DMS 273 (cell line): ENCODE results near the gene GPR137B.
"Not testable (repeated sequence)": the region's sequence is repeated elsewhere in the genome, so short reads cannot be mapped to it uniquely, and the experiment has no call there.

ENCODE experiments used
- DNase-seq: peaks from one replicate; lab custom pipeline; 2025; ENCODE audit not compliant: unreplicated experiment; lab: John Stamatoyannopoulos, UW

GPR137B gene

DNA sequence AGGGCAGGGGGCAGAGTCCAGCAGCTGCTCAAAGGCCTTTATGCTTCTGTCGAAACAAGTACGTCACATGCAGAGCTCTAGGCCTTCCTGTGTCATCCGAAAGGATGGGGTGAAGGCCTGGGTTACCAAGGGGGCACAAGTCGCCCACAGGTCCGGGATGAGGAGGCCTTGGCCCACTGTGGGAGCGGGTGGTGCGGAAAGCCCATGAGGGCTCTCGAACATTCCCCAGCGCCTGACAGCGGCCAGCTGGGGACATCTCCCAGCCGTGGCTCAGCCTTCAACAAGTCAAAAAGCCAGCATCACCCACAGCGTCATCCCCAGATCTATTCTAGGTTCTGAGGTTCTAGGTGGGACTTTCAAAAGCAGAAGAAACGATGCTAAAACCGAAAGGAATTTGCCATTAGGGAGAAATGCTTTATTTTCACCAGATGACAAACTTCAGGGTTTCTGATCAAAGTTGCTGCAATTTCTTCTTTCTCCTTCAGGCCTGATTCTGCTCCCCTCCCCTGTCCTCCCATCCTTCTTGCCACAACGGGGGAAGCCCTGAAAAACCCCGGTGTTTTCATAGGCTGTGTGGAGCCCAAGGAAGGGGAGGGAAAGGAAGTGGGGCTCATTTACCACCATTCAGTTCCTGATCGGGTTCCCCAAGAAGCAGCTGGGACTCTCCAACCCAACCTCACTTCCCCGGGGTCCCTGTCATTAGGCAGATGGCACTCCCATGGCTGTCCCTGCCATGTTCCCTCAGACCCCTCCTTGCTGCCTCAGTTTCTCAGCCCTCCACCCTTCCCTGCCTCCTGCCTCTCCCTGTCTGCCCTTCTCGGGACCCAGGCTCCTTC is 17.6 kb downstream of the GPR137B start:
- no peak for DNase-seq

DNA sequence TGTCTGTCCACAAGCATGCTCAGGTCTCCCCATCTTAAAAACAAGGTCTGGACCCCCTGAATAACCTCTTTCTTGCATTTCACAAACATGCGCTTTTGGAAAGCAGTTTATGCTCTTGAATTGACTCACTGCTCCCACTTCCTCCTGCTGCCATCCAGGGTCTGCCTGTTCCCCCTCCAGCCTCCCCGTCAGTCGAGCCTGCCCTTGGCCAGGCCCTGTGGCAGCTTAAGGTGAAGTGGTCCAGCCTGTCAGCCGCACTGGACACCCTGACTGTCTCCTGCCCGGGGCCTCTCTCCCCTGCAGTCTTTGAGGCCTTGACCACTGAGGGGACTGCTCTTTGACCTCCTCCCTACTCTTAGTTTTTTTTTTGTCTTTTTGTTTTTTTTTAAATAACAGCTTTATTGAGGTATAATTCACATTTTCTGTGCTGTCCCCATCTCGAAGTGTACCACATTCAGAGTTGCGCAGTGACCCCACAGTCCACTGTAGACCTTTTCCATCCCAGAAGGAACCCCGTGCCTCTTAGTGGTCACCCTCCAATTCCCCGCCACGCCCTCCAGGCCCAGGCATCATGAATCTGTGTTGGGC is 18.3 kb downstream of the GPR137B start:
- no peak for DNase-seq

DNA sequence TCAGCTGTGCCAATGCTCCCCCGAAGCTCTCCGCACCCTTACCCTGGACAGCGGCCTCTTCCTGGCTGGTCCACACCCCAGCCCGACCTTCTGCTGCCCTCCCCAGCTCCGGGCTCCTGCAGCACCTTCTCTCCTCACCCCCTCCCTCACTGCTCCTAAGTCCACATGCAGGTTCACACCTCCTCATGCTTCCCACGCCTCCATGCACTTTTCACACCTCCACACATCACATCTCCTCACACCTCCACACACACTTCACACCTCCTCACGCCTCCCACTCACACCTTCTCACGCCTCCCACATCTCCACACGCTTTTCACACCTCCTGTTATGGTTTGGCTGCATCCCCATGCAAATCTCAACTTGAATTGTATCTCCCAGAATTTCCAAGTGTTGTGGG is 18.9 kb downstream of the GPR137B start:
- no peak for DNase-seq

DNA sequence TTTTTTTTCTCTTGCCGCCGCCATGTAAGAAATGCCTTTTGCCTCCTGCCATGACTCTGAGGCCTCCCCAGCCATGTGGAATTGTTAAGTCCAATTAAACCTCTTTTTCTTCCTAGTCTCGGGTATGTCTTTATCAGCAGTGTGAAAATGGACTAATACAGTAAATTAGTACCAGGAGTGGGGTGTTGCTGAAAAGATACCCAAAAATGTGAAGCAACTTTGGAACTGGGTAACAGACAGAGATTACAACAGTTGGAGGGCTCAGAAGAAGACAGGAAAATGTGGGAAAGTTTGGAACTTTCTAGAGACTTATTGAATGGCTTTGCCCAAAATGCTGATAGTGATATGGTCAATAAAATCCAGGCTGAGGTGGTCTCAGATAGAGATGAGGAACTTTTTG is 19.4 kb downstream of the GPR137B start:
- DNase-seq: not testable (repeated sequence)

DNA sequence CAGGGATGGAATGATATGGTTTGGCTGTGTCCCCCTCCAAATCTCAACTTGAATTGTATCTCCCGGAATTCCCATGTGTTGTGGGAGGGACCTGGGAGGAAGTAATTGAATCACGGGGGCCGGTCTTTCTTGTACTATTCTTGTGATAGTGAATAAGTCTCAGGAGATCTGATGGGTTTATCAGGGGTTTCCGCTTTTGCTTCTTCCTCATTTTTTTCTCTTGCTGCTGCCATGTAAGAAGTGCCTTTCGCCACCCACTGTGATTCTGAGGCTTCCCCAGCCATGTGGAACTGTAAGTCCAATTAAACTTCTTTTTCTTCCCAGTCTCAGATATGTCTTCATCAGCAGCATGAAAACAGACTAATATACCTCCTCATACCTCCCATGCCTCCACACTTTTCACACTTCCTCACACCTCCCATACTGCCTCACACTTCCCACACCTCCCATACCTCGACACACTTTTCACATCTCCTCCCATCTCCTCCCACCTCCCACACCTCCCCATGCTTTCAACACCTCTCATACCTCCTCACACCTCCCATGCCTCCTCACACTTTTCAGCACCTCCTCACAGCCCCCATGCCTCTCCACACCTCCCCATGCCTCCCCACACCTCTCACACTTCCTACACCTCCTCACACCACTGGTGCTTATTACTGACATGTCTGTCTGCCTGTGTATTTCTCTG is 21.3 kb downstream of the GPR137B start:
- no peak for DNase-seq

DNA sequence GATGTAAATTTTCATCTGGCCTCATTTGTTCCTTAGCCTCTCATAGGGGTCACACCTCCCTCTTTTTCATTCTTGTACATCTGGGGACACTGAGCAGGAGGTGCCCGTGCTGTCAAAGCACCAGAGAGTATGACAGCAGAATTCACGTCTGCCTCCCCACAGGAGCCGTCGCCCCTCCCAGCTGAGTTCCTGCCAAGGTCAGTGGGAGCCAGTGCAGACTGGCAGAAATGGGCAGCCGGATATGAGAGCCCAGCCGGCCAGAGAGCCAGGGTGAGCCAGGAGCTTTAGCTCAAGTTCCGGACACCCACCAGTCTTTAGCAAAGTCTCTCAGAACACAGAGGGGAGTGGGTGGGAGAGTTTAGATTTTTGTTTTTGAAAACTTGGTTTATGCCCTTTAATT is 21.9 kb downstream of the GPR137B start:
- DNase-seq: no peak

DNA sequence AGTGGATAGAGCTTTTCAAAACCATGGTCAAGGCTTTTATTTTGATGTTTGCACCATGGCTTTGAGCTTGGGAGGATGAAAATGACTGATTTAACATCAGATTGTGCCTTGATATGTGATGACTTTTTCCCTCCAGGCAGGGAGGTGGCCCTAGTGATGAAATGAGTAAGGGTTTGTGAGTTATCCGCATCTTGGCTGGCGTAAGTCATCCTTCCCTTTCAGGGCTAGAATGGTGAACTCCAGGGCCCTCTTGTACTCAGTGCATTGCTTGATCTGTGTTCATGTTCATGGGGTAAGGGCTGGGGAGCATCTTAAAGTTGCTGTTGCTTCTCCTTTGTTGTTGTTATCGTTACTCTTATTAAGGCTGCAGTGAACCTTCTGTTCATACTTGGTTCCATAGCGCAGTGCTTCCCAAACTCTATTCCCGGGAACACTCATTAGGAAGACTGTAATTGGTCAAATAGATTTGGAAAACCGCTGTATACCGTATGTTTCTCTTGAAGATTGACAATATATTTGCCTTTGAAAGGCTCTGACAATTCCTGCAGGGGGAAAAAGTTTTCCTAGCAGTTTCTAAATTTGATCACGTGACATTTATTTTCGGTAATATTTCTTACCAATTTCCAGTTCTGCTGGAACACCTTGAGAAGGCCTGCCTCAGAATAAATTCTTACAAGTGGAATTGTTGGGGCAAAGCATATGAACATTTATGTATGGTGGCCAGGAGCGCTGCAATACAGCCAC is 23.1 kb downstream of the GPR137B start:
- no peak for DNase-seq

DNA sequence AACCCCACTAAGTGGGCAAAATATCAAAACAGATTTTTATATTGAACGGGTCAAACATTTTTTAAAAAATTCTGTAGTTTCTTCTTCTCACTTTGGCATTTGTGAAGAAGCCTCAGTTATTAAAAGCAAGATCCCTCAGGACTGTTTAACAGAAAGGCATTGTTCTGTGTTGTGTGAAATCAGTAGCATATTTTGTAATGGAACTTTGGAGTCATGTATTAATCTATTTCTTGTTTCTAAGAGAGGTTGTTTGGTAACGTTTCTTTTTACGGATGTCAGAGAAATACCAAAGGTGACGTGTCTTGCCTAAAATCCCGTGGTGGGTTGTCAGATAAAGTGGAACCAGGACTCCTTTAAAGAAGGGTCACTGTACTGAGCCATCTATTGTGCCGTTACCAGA is 23.7 kb downstream of the GPR137B start:
- no peak for DNase-seq

DNA sequence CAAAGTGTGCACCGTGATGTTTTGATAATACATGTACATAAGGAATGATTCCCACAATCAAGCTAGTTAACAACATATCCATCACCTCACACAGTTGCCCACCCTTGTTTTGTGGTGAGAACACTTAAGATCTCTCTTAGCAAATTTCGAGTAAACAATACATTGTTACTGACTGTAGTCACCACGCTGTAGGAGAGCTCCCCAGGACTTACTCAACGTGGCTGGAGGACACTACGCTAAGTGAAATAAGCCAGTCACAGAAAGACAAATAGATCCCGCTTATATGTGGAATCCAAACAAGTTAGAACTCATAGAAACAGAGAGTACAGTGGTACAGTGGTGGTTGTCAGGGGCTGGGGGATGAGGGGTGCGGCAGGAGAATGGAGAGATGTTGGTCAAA is 24.8 kb downstream of the GPR137B start:
- no peak for DNase-seq

DNA sequence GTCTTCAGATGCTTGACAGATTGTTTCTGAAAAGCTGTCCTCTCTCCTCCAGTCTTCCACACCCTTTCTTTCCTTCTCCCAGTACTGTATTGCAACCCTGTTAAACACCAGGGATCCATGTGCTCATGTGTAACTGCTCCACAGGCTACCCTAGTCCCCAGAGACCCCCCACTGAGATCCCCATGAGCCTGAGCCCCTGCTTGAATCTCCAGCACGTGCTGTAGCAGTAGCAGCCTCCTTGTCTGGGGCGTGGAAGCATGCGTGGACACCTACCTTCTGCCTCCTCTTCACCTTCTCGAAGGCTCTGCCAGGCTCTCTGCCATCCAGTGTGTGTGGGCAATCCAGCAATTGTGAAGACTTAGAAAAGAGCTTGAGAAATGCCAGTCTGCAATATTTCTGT is 25.2 kb downstream of the GPR137B start:
- DNase-seq: no peak

DNA sequence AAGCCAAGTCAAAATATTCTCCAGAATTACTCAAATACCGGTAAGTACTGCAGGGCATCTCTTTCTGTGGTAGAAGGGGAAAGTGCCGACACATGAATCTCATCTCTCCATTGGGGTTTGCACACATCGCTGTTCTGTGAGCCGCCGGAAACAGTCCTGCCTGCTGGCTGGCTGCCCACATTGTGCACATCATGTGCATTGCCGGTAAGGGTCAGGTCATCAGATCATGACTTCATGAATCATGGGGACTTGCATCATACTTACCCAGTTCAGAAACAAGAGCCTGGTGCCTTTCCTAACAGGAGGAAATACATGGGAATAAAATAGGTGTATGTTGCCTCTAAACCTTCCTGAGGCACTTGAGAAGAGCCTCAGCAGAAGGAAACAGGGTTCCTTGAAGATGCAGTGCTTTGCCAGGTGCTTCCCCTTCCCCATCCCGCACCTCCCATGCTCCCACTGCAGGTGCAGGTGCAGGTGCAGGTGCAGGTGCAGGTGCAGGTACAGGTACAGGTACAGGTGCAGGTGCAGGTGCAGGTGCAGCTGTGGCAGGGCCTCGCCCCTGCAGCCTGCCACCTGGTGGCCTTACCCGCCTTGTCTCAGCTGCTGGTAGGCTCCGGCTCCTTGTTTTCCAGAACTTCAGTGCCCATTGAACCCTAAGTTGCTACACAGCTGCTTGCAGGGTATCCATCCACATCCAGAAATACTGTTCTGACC is 26.5 kb downstream of the GPR137B start:
- DNase-seq: no peak

DNA sequence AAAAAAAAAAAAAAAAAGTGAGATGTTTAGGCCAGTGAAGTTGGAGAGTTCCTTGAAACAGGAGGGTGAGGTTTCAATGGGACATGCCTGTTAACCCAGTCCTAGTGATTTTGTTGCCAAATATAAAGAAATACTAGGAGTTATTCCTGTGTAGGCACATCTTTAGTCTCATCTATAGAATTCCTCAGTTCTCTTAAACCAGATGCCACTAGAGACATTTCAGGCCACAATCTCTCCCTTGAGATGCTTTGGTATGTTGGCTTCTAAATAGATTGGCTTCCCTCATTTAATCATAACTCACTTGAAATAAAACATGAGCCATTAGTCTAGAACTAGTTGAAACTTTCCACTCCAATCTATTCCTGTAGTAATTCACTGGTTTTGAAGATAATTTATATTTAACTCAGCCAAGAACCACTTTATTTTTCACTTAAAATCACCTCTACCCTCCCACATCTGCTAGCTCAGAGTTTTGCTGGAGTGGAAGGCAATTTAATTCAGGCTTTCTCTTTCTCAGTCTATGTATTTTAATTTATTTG is 29.8 kb downstream of the GPR137B start:
- no peak for DNase-seq

DNA sequence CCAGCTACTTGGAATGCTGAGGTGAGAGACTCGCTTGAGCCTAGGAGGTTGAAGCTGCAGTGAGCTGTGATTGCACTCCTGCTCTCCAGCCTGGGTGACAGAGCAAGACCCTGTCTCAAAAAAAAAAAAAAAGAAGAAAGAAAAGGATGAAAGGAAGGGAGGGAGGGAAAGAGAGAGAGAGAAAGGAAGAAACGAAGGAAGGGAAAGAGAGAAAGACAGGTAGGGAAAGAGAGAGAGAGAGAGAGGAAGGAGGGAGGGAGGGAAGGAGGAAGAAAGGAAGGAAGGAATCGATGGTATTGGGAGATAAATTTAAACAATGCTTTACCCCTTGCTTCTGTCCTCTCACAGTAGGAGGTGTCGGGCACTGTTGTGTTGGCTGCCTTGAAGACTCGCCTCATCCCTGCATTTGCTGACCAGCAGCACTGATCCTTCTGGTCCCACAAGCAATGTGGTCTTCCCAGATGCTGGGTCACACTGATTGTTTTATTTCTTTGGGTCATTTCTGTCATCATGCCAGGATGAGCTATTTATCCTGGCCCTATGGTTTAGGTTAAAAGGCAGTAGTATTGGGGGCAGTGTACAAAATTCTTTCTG is 30.9 kb downstream of the GPR137B start:
- DNase-seq: no peak

DNA sequence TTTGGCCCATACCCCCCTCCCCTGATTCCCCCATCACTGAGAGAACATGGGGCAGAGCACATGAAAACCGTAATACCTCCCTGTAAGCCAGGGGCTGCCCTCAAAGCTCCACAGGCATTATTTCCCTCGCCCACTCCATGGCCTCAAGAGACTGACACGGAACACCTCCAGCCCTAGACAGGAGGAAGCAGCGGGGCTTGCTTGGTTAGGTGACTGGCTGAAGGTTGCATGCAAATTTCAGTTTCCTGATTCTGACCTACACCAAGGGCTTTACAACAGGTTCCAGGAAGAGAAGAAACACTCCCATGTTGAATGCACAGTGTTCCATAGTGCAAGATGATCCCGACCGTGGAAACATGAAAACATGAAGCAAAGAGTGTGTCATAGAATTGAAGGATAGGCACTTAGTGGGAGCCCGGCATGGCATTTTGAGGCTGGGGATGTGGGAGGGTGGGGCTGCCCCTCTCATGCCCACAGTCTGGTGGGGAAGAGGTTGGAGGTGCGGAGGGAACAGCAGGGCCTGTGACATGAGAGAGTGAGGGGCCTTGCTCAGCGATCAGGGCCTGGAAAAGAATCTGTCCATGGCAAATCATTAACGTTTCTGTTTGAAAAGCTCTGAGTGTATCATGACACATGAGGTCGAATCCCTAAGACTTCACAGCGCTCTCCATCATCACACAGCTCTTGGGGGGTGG is 33.5 kb downstream of the GPR137B start:
- DNase-seq: no peak

DNA sequence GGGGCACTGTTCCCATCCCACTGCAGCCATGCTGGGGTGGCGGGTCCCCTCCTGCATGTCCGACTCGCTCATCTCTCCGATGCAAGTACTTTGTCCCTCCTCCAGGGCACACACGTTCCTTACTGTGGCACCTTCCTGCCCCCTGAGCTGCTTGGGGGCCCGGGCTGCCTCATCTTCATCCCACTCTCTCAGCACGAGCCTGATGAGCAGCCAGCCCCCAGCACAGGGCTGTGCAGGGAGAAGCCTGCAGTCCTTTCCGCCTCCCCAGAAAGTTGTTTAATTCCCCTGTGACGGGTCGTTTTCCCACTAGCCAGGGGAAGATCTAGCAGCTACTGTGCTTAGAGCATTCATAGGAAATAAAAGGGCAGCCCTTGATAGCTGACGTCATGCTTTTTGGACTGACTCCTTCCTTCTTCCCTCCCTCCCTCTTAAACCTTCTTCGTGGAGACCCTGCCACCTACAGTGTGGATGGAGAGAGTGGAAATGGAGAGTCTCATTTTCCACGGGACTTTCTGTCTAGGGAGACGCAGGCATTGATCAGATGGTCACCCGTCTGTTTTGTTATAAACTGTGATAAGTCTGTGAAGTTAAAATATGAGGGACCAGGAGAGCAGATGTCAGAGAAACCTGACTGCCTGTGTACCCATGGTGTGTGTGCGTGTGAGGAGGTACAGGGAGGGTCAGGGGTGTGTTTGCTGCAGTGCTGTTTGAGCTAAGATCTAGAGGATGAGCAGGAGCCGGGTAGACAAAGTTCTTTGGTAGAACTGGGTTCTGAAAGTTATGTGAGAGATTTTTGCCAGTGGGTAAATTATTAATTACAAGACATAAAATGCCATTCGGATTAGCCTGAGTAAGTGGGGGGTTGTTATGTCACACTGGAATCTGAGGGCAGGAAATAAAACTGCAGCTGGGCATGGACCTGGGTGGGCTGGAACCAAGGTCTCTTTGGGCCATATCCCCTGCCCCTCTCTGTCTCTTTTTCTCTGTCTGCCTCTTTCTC is 34.3 kb downstream of the GPR137B start:
- no peak for DNase-seq

DNA sequence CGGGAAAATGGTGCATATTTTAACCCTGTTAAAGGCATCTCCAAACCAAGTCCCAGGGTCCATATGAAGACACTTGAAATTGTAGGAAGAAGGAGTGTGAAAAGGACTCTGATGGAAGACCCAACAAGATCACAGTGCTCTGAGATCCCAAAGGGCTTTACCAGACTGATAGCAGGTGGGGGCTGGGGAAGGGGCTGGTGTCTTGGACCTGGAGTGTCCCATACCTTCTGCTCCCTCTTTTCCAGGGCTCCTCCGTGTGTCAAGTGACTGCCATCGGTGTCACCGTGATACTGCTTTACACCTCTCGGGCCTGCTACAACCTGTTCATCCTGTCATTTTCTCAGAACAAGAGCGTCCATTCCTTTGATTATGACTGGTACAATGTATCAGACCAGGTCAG is 37.3 kb downstream of the GPR137B start:
- no peak for DNase-seq

DNA sequence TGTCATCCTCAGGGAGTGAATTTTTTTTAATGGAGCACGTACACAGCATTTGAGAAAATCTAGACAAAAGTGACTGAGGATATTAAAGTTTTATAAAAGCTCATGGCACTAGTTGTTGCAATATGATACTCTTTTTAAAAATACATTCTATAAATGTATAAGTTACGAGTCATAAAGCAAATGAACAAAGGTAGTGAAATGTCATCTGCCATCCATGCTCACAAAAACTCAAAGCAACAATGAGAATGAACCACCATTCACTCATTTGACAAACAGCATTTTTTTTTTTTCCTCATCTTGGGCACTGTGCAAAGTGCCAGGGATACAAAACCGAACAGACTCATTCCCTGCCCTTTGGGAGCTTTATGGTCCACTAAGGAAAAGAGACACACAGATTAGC is 38.7 kb downstream of the GPR137B start:
- no peak for DNase-seq

DNA sequence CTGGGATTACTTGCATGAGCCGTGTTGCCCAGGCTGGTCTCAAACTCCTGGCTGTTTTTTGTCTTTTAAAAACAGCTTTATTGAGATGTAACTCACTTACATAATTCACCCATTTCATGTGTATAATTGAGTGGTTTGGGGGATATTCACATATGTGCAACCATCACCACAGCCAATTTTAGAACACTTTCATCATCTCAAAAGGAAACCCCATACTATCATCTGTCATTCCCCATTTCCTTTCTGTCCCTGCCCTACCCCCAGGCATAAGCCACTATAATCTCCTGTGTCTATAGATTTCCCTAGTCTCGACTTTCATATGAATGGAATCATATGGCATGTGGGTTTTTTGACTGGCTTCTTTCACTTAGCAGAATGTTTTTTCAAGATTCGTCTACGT is 43.3 kb downstream of the GPR137B start:
- no peak for DNase-seq
